Fibroblast of the aortic adventitia (primary cell): Measurements from ENCODE around the gene DNAAF3. TPM values are rescaled to one million over a fixed set of nuclear protein-coding genes. Genes with fewer than 3 reads are reported as not detected.
A peak's percentile ranks its signal among the peaks of the same experiment; 100 is the strongest.

Experiments used
- DNase-seq: peaks from one replicate; pipeline ENCODE4 v3.0.0-alpha.2; 2010; ENCODE audit warnings: low read depth
- H3K4me3 ChIP-seq: 2 replicates; pipeline ENCODE4 v1.5.1; 2011; ENCODE audit warnings: low read depth, mild to moderate bottlenecking, control low read depth, low read length, moderate library complexity
- total RNA-seq: library from RNA; depleted of rRNA; stranded (reverse); fragments of >200 nt; gene quantifications from 2 replicates; pipeline ENCODE4 v1.2.3, GENCODE V29; 2012; ENCODE audit warnings: low replicate concordance
- TF ChIP-seq, protein P1 (sequence below): IDR thresholded peaks from 2 replicates; pipeline ENCODE4 v1.5.1; 2011; ENCODE audit warnings: mild to moderate bottlenecking, low read length, control low read depth, inconsistent platforms; ENCODE audit not compliant: insufficient read depth

DNAAF3 gene
- total RNA-seq, 1 donor = 1.5 TPM

DNA sequence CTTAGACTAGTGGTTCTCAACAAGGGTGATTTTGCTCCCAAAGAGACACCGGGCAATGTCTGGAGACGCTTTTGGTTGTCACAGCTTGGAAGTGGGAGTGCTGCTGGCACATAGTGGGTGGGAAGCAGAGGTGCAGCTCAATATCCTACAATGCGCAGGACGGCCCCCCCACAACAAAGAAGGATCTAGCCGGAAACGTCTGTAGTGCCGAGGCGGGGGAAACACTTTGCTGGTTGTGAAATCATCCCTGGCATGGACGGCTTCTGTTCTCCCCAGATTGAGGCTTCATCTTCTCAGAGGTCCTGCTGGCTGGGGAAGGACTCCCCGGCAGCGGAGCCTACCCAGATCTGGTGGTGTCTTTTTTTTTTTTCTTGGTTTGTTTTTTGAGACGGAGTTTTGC, 27.1 kb upstream of the DNAAF3 start:
- TF ChIP-seq, protein P1, sequence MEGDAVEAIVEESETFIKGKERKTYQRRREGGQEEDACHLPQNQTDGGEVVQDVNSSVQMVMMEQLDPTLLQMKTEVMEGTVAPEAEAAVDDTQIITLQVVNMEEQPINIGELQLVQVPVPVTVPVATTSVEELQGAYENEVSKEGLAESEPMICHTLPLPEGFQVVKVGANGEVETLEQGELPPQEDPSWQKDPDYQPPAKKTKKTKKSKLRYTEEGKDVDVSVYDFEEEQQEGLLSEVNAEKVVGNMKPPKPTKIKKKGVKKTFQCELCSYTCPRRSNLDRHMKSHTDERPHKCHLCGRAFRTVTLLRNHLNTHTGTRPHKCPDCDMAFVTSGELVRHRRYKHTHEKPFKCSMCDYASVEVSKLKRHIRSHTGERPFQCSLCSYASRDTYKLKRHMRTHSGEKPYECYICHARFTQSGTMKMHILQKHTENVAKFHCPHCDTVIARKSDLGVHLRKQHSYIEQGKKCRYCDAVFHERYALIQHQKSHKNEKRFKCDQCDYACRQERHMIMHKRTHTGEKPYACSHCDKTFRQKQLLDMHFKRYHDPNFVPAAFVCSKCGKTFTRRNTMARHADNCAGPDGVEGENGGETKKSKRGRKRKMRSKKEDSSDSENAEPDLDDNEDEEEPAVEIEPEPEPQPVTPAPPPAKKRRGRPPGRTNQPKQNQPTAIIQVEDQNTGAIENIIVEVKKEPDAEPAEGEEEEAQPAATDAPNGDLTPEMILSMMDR = no peak
- no peak overlapping the region for H3K4me3 ChIP-seq
- no peak for DNase-seq

DNA sequence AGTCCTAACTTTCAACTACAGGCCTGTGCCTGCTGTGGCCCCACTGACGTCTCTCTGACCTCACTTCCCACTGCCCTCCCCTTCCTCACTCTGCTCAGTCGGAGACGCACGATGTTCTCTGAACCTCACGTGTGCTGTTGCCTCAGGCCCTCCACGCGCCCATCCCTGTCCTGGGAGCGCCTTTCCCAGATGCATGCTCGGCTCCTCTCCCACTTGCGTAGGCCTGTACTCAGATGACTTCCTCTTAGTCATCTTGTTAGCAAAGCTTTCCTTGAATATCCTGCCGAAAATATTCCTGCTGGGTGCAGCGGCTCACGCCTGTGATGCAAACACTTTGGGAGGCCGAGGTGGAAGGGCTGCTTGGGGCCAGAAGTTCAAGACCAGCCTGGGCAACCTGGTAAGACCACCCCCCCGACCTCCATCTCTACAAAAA, 23.0 kb upstream of the DNAAF3 start:
- TF ChIP-seq, protein P1 = no peak

DNA sequence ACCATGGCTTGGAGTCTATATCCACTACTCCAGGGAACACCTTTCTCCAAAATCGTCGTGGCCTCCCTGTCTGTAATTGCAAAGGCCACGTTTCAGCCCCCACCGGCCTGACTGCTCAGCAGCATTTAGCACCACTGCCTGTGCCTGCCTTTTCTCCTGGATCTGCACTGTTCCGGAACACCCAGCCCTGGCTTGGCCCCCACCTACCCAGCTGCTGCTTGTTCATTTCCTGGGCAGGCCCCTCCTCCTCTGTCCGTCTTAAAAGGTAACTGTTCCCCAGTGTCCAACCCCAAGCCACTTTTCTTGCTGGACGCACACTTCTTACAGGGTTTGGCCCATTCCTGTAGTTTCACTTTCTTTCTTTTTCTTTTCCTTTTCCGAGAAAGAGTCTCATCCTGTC, 22.2 kb upstream of the DNAAF3 start:
- TF ChIP-seq, protein P1 = no peak
- no peak overlapping the region for H3K4me3 ChIP-seq
- no peak for DNase-seq

More for the DNA sequence above, 23.0 kb upstream of the DNAAF3 start:
- no peak overlapping the region for H3K4me3 ChIP-seq
- peak; percentile 91 for DNase-seq

DNA sequence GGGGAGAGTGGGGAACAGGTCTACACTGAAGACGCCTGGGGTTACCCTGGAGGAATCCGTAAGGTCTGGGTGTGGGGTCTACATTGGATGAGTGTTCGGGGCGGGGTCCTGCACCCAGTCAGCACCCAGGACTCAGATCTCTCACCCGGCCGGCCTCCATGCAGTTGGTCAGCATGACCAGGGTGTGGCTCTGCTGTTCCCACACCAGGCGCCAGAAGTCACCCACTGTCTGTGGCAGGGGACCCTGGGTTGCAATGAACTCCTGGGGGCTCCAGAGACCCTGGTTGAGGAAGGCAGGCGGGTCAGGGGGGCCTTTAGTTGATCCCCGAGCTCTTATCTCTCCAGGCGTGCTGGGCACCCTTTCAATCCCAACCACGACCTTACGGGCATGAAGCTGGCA, 19.7 kb upstream of the DNAAF3 start:
- no peak overlapping the region for H3K4me3 ChIP-seq
- no peak for DNase-seq

DNA sequence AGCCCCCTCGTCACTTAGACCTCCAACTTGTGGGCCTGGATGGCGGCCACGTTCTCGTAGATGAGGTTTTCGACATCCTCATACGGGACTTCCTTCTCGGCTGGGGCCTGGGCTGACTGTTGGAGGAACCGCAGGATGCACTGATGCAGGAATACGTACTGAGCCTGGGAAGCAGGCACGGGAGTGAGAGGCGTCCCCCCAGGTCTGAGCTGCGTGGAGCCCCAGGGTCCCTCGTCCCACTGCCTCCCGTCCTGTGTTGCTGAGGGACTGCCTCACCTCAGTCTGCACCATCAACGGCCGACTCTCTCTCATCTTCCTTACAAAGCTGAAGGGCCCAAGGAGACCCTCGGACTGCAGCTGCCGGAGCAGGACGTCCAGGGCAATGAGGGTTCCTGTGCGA, 15.3 kb upstream of the DNAAF3 start:
- no peak overlapping the region for H3K4me3 ChIP-seq
- DNase-seq = no peak
- TF ChIP-seq, protein P1 = no peak

More for the DNA sequence above, 19.7 kb upstream of the DNAAF3 start:
- TF ChIP-seq, protein P1 = no peak

DNA sequence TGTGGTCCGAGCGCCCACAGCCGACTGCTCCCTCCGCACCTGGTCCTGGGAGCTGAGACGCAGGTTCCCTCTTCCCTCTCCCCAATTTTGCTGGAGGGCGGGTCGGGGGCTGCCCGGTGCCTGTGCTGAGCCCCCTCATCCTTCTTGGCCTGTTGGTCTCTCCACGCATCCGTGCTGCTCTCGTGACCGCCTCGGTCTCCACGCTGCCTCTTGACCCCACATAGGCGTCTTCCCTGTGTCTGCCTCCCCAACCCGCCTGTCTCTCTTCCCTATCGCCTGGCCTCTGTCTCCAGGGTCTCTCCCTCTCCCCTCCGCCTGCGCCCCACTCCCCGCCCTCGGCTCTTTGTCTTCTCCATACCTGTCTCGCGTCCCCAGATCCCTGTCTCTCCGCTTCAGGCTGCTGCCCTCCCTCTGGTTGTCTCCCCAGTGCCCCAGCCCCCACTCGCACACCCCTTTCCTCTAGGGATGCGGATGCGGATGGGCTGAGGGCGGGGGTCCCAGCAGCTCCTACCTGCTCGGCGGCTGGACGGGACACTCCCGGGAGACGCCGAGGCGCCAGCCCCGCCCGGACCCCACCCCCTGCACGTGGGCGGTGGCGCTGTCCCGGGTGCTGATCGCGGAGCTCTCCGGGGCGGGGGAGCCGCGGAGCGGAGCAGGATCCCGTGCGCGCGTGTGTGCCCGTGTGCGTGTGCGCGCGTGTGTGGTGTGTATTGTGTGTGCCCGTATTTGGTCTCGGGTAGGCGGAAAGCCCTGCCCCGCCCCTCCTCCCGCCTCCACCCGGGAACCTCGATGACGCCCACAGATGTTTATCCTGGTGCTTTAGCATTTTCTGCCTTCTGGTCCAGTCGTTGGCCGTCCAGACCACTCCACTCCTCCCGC, 13.4 kb upstream of the DNAAF3 start, which contains the start of gene SYT5:
Gene SYT5 (minus strand): TSS at position 684 of the 879 bp plus-strand sequence. CDS start 1,248 bp downstream, outside the sequence.
- peak within 1 kb of the TSS; percentile 57 for H3K4me3 ChIP-seq
- DNase-seq = no peak
- TF ChIP-seq, protein P1 = no peak
